Measurements from ENCODE around the gene CEND1. TPM values are rescaled to one million over a fixed set of nuclear protein-coding genes. Genes with fewer than 3 reads are reported as not detected.

The CEND1 gene
- total RNA-seq, 2 experiments from 2014 or later, result 0.68 to 1.1 TPM

- Mint-ChIP-seq H3K4me1 (ENCODE audit: low read depth) (peaks cover 19% of the 10 kb centered on the region), H3K27ac (no peak overlapping the region), H3K27me3 (peaks cover 26% of the 10 kb centered on the region), H3K9me3 (no peaks in the 10 kb centered on the region), H3K4me3 (peak overlapping the region; percentile 57), H3K36me3 (peaks cover 15% of the 10 kb centered on the region)
- ChIA-PET POLR2A (interaction anchor here (1.9 kb wide), 1 partner anchor 10 kb away, joined by 4 read pairs; no protein-coding TSS in a partner anchor), CTCF (no interaction called here)
- DNase-seq, result no peak
- intact Hi-C loops (cut with micrococcal nuclease), result no loop called here
These were observed 36.3 kb upstream of the CEND1 start for GRCh38 chr11:826227-826621.

GRCh38 chr11:825366-826226 is 35.7 kb upstream of the CEND1 start:
- Mint-ChIP-seq H3K27ac (no peak overlapping the region), H3K4me1 (ENCODE audit: low read depth) (peaks cover 25% of the 10 kb centered on the region), H3K4me3 (no peak overlapping the region), H3K9me3 (no peaks in the 10 kb centered on the region), H3K27me3 (peaks cover 24% of the 10 kb centered on the region), H3K36me3 (peaks cover 15% of the 10 kb centered on the region)
- POLR2A ChIA-PET, result interaction anchor here (1.9 kb wide), 1 partner anchor 11 kb away, joined by 4 read pairs; no protein-coding TSS in a partner anchor
- no peak for DNase-seq
- CTCF ChIA-PET, result no interaction called here
- intact Hi-C loops (cut with micrococcal nuclease), result no loop called here

GRCh38 chr11:824942-825341 is 35.1 kb upstream of the CEND1 start:
- no peak for DNase-seq
- H3K27ac Mint-ChIP-seq, result no peak overlapping the region
- intact Hi-C loops (cut with micrococcal nuclease), result no loop called here
- peaks cover 26% of the 10 kb centered on the region for H3K4me1 Mint-ChIP-seq (ENCODE audit: low read depth)
- POLR2A ChIA-PET, result no interaction called here
- H3K36me3 Mint-ChIP-seq, result peaks cover 15% of the 10 kb centered on the region
- H3K27me3 Mint-ChIP-seq, result peaks cover 24% of the 10 kb centered on the region
- H3K9me3 Mint-ChIP-seq, result no peaks in the 10 kb centered on the region
- no peak overlapping the region for H3K4me3 Mint-ChIP-seq
- CTCF ChIA-PET, result no interaction called here

- Mint-ChIP-seq H3K36me3 (peaks cover 15% of the 10 kb centered on the region), H3K9me3 (no peaks in the 10 kb centered on the region), H3K4me1 (ENCODE audit: low read depth) (peaks cover 26% of the 10 kb centered on the region), H3K4me3 (no peak overlapping the region), H3K27me3 (peaks cover 19% of the 10 kb centered on the region), H3K27ac (no peak overlapping the region)
- DNase-seq, result no peak
- intact Hi-C loops (cut with micrococcal nuclease), result no loop called here
- POLR2A ChIA-PET, result no interaction called here
- CTCF ChIA-PET, result no interaction called here
These were observed 34.5 kb upstream of the CEND1 start for GRCh38 chr11:824292-824880.

GRCh38 chr11:823441-824291 is 33.8 kb upstream of the CEND1 start:
- intact Hi-C loops (cut with micrococcal nuclease), result no loop called here
- ChIA-PET CTCF (no interaction called here), POLR2A (interaction anchor here (1.1 to 1.8 kb wide), 2 partner anchors 7 to 12 kb away, joined by 3 to 5 read pairs; no protein-coding TSS in a partner anchor)
- Mint-ChIP-seq H3K27me3 (peaks cover 13% of the 10 kb centered on the region), H3K27ac (no peak overlapping the region), H3K4me3 (no peak overlapping the region), H3K36me3 (peaks cover 15% of the 10 kb centered on the region), H3K9me3 (no peaks in the 10 kb centered on the region), H3K4me1 (ENCODE audit: low read depth) (peaks cover 20% of the 10 kb centered on the region)
- no peak for DNase-seq

- Mint-ChIP-seq H3K27ac (no peak overlapping the region), H3K9me3 (no peaks in the 10 kb centered on the region), H3K4me1 (ENCODE audit: low read depth) (peaks cover 18% of the 10 kb centered on the region), H3K27me3 (no peaks in the 10 kb centered on the region), H3K4me3 (peak overlapping the region; percentile 12), H3K36me3 (peaks cover 15% of the 10 kb centered on the region)
- intact Hi-C loops (cut with micrococcal nuclease), result no loop called here
- ChIA-PET CTCF (no interaction called here), POLR2A (interaction anchor here (1.8 kb wide), 1 partner anchor 10 kb away, joined by 5 read pairs; no protein-coding TSS in a partner anchor)
- no peak for DNase-seq
These were observed 31.9 kb upstream of the CEND1 start for GRCh38 chr11:821512-822371.

- peaks cover 18% of the 10 kb centered on the region for H3K36me3 Mint-ChIP-seq
- POLR2A ChIA-PET, result interaction anchor here (1.0 to 2.6 kb wide), 3 partner anchors 9 to 12 kb away, joined by 3 to 14 read pairs (median 7); partner anchors contain the start of genes CD151 and RPLP2
- CTCF ChIA-PET, result no interaction called here
- no peaks in the 10 kb centered on the region for H3K27me3 Mint-ChIP-seq
- intact Hi-C loops (cut with micrococcal nuclease), result loop anchor here (1.0 kb wide), 2 partner anchors 9 to 24 kb away; no protein-coding TSS in a partner anchor
- H3K4me1 Mint-ChIP-seq (ENCODE audit: low read depth), result peaks cover 14% of the 10 kb centered on the region
- peak overlapping the region; percentile 38 for H3K27ac Mint-ChIP-seq
- H3K4me3 Mint-ChIP-seq, result peak overlapping the region; percentile 79
- DNase-seq, result no peak
- no peaks in the 10 kb centered on the region for H3K9me3 Mint-ChIP-seq
These were observed 31.0 kb upstream of the CEND1 start for GRCh38 chr11:820655-821511.

- Mint-ChIP-seq H3K4me3 (peak overlapping the region; percentile 79), H3K27me3 (no peaks in the 10 kb centered on the region), H3K4me1 (ENCODE audit: low read depth) (peaks cover 14% of the 10 kb centered on the region), H3K36me3 (peaks cover 14% of the 10 kb centered on the region), H3K27ac (peak overlapping the region; percentile 51), H3K9me3 (no peaks in the 10 kb centered on the region)
- POLR2A ChIA-PET, result interaction anchor here (1.0 to 2.6 kb wide), 3 partner anchors 8 to 13 kb away, joined by 3 to 14 read pairs (median 7); partner anchors contain the start of genes CD151 and RPLP2
- peak; percentile 94 for DNase-seq
- intact Hi-C loops (cut with micrococcal nuclease), result loop anchor here (1.0 kb wide), 3 partner anchors 10 to 23 kb away; partner anchors contain the start of gene RPLP2
- CTCF ChIA-PET, result no interaction called here
These were observed 30.2 kb upstream of the CEND1 start for GRCh38 chr11:819943-820649.

GRCh38 chr11:819129-819931 is 29.4 kb upstream of the CEND1 start:
- Mint-ChIP-seq H3K4me1 (ENCODE audit: low read depth) (peaks cover 14% of the 10 kb centered on the region), H3K36me3 (peaks cover 9% of the 10 kb centered on the region), H3K9me3 (no peaks in the 10 kb centered on the region), H3K27me3 (no peaks in the 10 kb centered on the region), H3K27ac (peak overlapping the region; percentile 58), H3K4me3 (peak overlapping the region; percentile 79)
- ChIA-PET CTCF (interaction anchor here (0.6 to 1.0 kb wide), 3 partner anchors 11 to 106 kb away, joined by 3 to 4 read pairs (median 3); partner anchors contain the start of gene PIDD1), POLR2A (interaction anchor here (1.0 to 2.6 kb wide), 6 partner anchors 8 to 56 kb away, joined by 3 to 14 read pairs (median 4); partner anchors contain the start of genes CD151 and RPLP2)
- peak; percentile 92 for DNase-seq
- intact Hi-C loops (cut with micrococcal nuclease), result loop anchor here (1.0 kb wide), 1 partner anchor 10 kb away; the partner anchor contains the start of gene RPLP2

Data from activated CD4-positive, alpha-beta memory T cell treated with anti-CD3 and anti-CD28 coated beads for 36 hours (primary cell).